Thoracic aorta (tissue), 2 donors: ENCODE data around the gene TEAD1. TPM values are rescaled to one million over a fixed set of nuclear protein-coding genes. Genes with fewer than 3 reads are reported as not detected.

Experiments
- ATAC-seq: fragments of 150-250 bp; one replicate; pipeline ENCODE4 v1.8.0; 2017; ENCODE audit warnings: low read depth; ENCODE audit not compliant: insufficient number of reproducible peaks, low FRiP score
- DNase-seq: peaks from one replicate; pipeline ENCODE4 v3.0.0-alpha.2; 2020; ENCODE audit warnings: low spot score
- H3K27ac ChIP-seq, 2 donors: fragments of 200-600 bp; sonication (generic); 1 replicate in 1 of 2; 2 replicates in 1 of 2; pipeline ENCODE4 v1.5.1; 2016; ENCODE audit warnings: mild to moderate bottlenecking in 2 of 2, moderate library complexity in 2 of 2
- H3K27me3 ChIP-seq: fragments of 200-600 bp; sonication (generic); replicated peaks from 2 replicates; pipeline ENCODE4 v1.6.0; 2016; ENCODE audit warnings: mild to moderate bottlenecking; ENCODE audit not compliant: insufficient read depth
- H3K36me3 ChIP-seq: fragments of 200-600 bp; sonication (generic); one replicate; pipeline ENCODE4 v1.5.1; 2016
- H3K4me1 ChIP-seq, 2 donors: fragments of 200-600 bp; sonication (generic); 1 replicate in 1 of 2; 2 replicates in 1 of 2; pipeline versions ENCODE4 v1.5.1 to v1.6.0; 2016; ENCODE audit warnings: low read depth in 2 of 2, mild to moderate bottlenecking in 1 of 2; ENCODE audit not compliant: control insufficient read depth in 1 of 2
- H3K4me3 ChIP-seq: fragments of 200-600 bp; sonication (generic); 2 replicates; pipeline ENCODE4 v1.5.1; 2016; ENCODE audit warnings: mild to moderate bottlenecking
- H3K9me3 ChIP-seq: fragments of 200-600 bp; sonication (generic); 2 replicates; pipeline ENCODE4 v1.5.1; 2016
- CTCF ChIP-seq: fragments of 200-600 bp; sonication (generic); IDR thresholded peaks from one replicate; pipeline ENCODE4 v1.5.1; 2019; ENCODE audit warnings: antibody characterized with exemption
- total RNA-seq, 2 donors: library from RNA; depleted of rRNA; stranded (reverse); fragments of >200 nt; gene quantifications; one replicate each; pipeline versions ENCODE4 v1.1.0 to v1.2.3, GENCODE V29; 2016

TEAD1 gene
- total RNA-seq, 2 donors from 2014 or later: 57.3 to 164 TPM

GRCh38 chr11:12806113-12806512 is 131.9 kb downstream of the TEAD1 start:
- no peaks in the 10 kb centered on the region for H3K36me3 ChIP-seq
- H3K4me1 ChIP-seq: peaks cover 0 to 15% of the 10 kb centered on the region in 2 donors
- H3K27me3 ChIP-seq: no peaks in the 10 kb centered on the region
- no peak for DNase-seq
- no peak for ATAC-seq
- H3K27ac ChIP-seq: no peak overlapping the region
- no peak overlapping the region for H3K4me3 ChIP-seq
- TF ChIP-seq CTCF: no peak
- H3K9me3 ChIP-seq: no peaks in the 10 kb centered on the region

GRCh38 chr11:12807621-12808020 is 133.4 kb downstream of the TEAD1 start:
- DNase-seq (no peak), ATAC-seq (no peak)
- Histone ChIP-seq H3K4me1 (peaks cover 0 to 11% of the 10 kb centered on the region in 2 donors), H3K27ac (no peak overlapping the region), H3K27me3 (no peaks in the 10 kb centered on the region), H3K9me3 (no peaks in the 10 kb centered on the region), H3K4me3 (no peak overlapping the region), H3K36me3 (no peaks in the 10 kb centered on the region)
- TF ChIP-seq CTCF: no peak

GRCh38 chr11:12808519-12808918 is 134.3 kb downstream of the TEAD1 start:
- H3K27me3 ChIP-seq: no peaks in the 10 kb centered on the region
- no peak overlapping the region for H3K4me3 ChIP-seq
- ATAC-seq: no peak

GRCh38 chr11:12809364-12809763 is 135.1 kb downstream of the TEAD1 start:
- Histone ChIP-seq H3K27me3 (no peaks in the 10 kb centered on the region), H3K27ac (no peak overlapping the region), H3K9me3 (no peaks in the 10 kb centered on the region), H3K4me3 (no peak overlapping the region), H3K36me3 (no peaks in the 10 kb centered on the region), H3K4me1 (peaks cover 10 to 17% of the 10 kb centered on the region in 2 donors)
- DNase-seq: no peak
- no peak for TF ChIP-seq CTCF
- ATAC-seq: no peak

More at GRCh38 chr11:12808519-12808918, 134.3 kb downstream of the TEAD1 start:
- Histone ChIP-seq H3K36me3 (no peaks in the 10 kb centered on the region), H3K9me3 (no peaks in the 10 kb centered on the region), H3K4me1 (peaks cover 4 to 10% of the 10 kb centered on the region in 2 donors), H3K27ac (no peak overlapping the region)
- DNase-seq: no peak
- no peak for TF ChIP-seq CTCF

GRCh38 chr11:12809864-12810567 is 135.8 kb downstream of the TEAD1 start:
- no peaks in the 10 kb centered on the region for H3K27me3 ChIP-seq
- no peak overlapping the region for H3K27ac ChIP-seq
- DNase-seq (no peak), ATAC-seq (no peak)
- TF ChIP-seq CTCF: no peak
- no peak overlapping the region for H3K4me3 ChIP-seq
- no peaks in the 10 kb centered on the region for H3K36me3 ChIP-seq
- no peaks in the 10 kb centered on the region for H3K9me3 ChIP-seq
- H3K4me1 ChIP-seq: peaks cover 10 to 21% of the 10 kb centered on the region in 2 donors
